Heart left ventricle (tissue), 16 donors: ENCODE data around the gene ZNF600. TPM values are rescaled to one million over a fixed set of nuclear protein-coding genes. Genes with fewer than 3 reads are reported as not detected.
"Not testable (repeated sequence)": the region's sequence is repeated elsewhere in the genome, so short reads cannot be mapped to it uniquely, and the experiment has no call there.

Experiments
- ATAC-seq, 4 donors: fragments of 200-7000 bp; cut with Tn5 transposase; one replicate each; pipeline ENCODE4 v1.9.1; 2020 to 2022; ENCODE audit warnings: moderate library complexity in 4 of 4, mild to moderate bottlenecking in 3 of 4, moderate number of reproducible peaks in 1 of 4
- DNase-seq, 5 donors: peaks; one replicate each; pipeline ENCODE4 v3.0.0-alpha.2; 2020
- H3K27ac ChIP-seq, 12 donors: fragments of 200-600 bp; sonication (generic) in 4 of 12; one replicate each; pipeline versions ENCODE4 v1.5.0 to v1.8.0; 2016 to 2022; ENCODE audit warnings: mild to moderate bottlenecking in 2 of 12
- H3K27me3 ChIP-seq, 9 donors: fragments of 200-600 bp; sonication (generic) in 2 of 9; one replicate each; pipeline versions ENCODE4 v1.5.1 to v1.8.0; 2016 to 2022; ENCODE audit warnings: mild to moderate bottlenecking in 3 of 9
- H3K36me3 ChIP-seq, 9 donors: fragments of 200-600 bp; sonication (generic) in 2 of 9; one replicate each; pipeline versions ENCODE4 v1.5.0 to v1.8.0; 2018 to 2022; ENCODE audit warnings: mild to moderate bottlenecking in 2 of 9
- H3K4me1 ChIP-seq, 12 donors: fragments of 200-600 bp; sonication (generic) in 4 of 12; one replicate each; pipeline versions ENCODE4 v1.5.0 to v1.8.0; 2016 to 2022; ENCODE audit warnings: mild to moderate bottlenecking in 3 of 12
- H3K4me3 ChIP-seq, 12 donors: fragments of 200-600 bp; sonication (generic) in 4 of 12; one replicate each; pipeline versions ENCODE4 v1.5.0 to v1.8.0; 2017 to 2022; ENCODE audit warnings: mild to moderate bottlenecking in 9 of 12, moderate library complexity in 4 of 12
- H3K9me3 ChIP-seq, 12 donors: fragments of 200-600 bp; sonication (generic) in 4 of 12; one replicate each; pipeline versions ENCODE4 v1.5.0 to v1.8.0; 2016 to 2022; ENCODE audit warnings: mild to moderate bottlenecking in 1 of 12
- POLR2A ChIP-seq, 2 donors: fragments of 450-650 bp; IDR thresholded peaks; one replicate each; pipeline ENCODE4 v1.6.1; 2017; ENCODE audit warnings: antibody characterized with exemption in 2 of 2, mild to moderate bottlenecking in 2 of 2, moderate library complexity in 2 of 2
- WGBS, 4 donors: extraction: QIAGEN DNeasy Blood & Tissue Kit in 2 of 4; methylation state at CpG; one replicate each; pipeline versions ENCODE4 v1.1.5 to v1.1.7; 2013 to 2018; 5-methylcytosine and 5-hydroxymethylcytosine counted together
- intact Hi-C, 10 donors: fragments of 100-400 bp; cut with DNase I; formaldehyde crosslinking; loops; one replicate each; pipeline versions ENCODE4 v1.11.1 to v1.14.2; 2022
- polyA plus RNA-seq, 2 donors: library from polyadenylated mRNA; stranded (reverse); fragments of 200-250 nt; gene quantifications; one replicate each; pipeline ENCODE4 v1.2.3, GENCODE V29; 2013
- total RNA-seq, 9 donors: library from RNA; depleted of rRNA in 2 of 9; stranded (reverse); fragments of >200 nt in 2 of 9; fragmentation: NEBNext Ultra II Directional in 3 of 9; extraction: Animal tissue kit (Norgen Biotek cat#: 25700) in 3 of 9; gene quantifications; one replicate each; pipeline versions ENCODE4 v1.1.0 to v1.2.4, GENCODE V29; 2016 to 2023
- TF ChIP-seq, protein P1 (sequence below), 12 donors: fragments of 200-600 bp; sonication (generic) in 4 of 12; IDR thresholded peaks; one replicate each; pipeline versions ENCODE4 v1.5.0 to v1.8.0; 2018 to 2022; ENCODE audit warnings: antibody characterized with exemption in 12 of 12, mild to moderate bottlenecking in 5 of 12
- donor health status: ischemic (EF 13 %, LVEDD 7.1; RV severe dilation, severe dysfunction).
- donor health status: healthy with polysubstance abuse.
- donor health status: DM: no; HTN: yes; CAD: no.
- donor health status: DM: no; HTN: no; CAD: no.
- donor health status: ischemic (EF 25% LVEDD 6.9; RV normal size, moderate dysfunction).
- donor health status: ischemic (EF 25% LVEDD 5.7; RV mildly dilated, moderate dysfunction).
- donor health status: healthy.
- donor health status: DM: yes; HTN: yes; CAD: no.
- donor health status: ischemic (EF 35%, LVEDD 5.7; RV mildly dilated, moderate dysfunction).
- donor health status: nonischemic (EF 11% LVEDD 7.7; RV severe dilation, severe dysfunction).
- donor health status: DM: yes; HTN: yes; CAD: no.
- donor health status: PGD.
- donor health status: ischemic (EF 29% LVEDD 5.4; RV normal size, mild dysfunction).
- donor health status: nonischemic (EF 23%, LVEDD 6.1; RV moderate dilation, normal function).

ZNF600 gene
- total and polyA plus RNA-seq, 11 donors = 1.2 to 4.1 (median 2.4) TPM

DNA sequence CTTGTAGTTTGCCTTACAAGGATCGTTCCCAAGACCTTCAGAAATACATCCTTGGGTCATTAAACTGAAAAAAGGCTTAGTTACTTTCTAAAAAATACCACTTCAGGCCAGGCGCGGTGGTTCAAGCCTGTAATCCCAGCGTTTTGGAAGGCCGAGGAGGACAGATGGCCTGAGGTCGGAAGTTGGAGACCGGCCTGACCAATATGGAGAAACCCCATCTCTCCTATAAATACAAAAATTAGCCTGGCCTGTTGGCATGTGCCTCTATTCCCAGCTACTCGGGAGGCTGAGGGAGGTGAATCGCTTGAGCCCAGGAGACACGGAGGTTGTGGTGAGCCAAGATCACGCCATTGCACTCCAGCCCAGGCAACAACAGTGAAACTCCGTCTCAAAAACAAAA lies 37.1 kb upstream of the ZNF600 start:
- 93 to 96% (median 96%) methylated on average over 12 of the region's 12 CpGs for WGBS, 4 donors
- H3K27me3 ChIP-seq = no peaks in the 10 kb centered on the region
- no peak for TF ChIP-seq POLR2A (IDR thresholded peaks at IDR 0.05)
- TF ChIP-seq, protein P1, sequence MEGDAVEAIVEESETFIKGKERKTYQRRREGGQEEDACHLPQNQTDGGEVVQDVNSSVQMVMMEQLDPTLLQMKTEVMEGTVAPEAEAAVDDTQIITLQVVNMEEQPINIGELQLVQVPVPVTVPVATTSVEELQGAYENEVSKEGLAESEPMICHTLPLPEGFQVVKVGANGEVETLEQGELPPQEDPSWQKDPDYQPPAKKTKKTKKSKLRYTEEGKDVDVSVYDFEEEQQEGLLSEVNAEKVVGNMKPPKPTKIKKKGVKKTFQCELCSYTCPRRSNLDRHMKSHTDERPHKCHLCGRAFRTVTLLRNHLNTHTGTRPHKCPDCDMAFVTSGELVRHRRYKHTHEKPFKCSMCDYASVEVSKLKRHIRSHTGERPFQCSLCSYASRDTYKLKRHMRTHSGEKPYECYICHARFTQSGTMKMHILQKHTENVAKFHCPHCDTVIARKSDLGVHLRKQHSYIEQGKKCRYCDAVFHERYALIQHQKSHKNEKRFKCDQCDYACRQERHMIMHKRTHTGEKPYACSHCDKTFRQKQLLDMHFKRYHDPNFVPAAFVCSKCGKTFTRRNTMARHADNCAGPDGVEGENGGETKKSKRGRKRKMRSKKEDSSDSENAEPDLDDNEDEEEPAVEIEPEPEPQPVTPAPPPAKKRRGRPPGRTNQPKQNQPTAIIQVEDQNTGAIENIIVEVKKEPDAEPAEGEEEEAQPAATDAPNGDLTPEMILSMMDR (IDR thresholded peaks at IDR 0.05) = no peak
- intact Hi-C loops = loop anchor here in 2 of 10 donors (5.0 kb wide), 1 partner anchor 34 kb away; the partner anchor contains the start of gene ZNF468 (in 2 of the 2)
- no peak overlapping the region for H3K27ac ChIP-seq
- DNase-seq = no peak
- no peak for ATAC-seq
- H3K4me1 ChIP-seq = peaks cover 0 to 10% (median 0%) of the 10 kb centered on the region in 12 donors
- H3K4me3 ChIP-seq = no peak overlapping the region
- no peaks in the 10 kb centered on the region for H3K36me3 ChIP-seq
- H3K9me3 ChIP-seq = no peaks in the 10 kb centered on the region

DNA sequence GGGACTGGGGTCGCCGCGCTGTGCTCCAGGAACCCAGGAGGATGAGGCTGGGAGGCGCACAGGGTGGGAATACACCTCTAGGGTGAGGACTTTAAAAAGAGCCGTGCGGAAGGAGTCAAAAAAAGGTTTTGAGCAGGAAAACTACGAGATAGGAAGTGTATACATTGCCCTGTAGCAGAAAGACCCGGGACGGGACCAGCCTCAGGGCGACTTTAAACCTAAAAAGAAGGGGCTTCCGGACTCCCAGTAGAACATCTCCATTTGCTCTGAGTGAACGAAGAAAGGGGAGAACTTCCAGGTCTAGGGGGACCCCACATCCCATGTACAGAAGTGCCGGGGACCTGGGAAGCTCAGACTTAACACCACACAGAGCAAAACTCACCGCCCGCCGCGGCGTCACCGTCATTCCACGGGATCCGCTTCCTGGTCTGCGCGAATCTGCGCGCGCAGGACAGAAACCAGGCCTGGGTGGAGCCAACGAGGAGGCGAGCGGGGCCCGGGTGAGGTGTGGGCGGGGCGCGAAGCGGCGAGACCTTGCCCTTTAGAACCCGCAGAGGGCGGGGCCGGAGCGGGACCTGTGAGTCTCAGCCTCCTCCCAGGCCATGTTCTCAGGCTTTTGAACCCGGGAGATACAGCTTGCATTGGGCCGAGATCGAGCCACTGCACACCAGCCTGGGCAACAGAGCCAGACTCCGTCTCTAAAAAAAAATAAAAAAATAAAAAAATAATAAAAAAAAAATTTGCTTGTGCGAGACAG lies 34.8 kb upstream of the ZNF600 start, which contains the start of gene ZNF28:
ZNF28 (minus strand) TSS at position 430 of the 757 bp plus-strand sequence. CDS start 3,675 bp downstream, outside the sequence.
- WGBS, 4 donors = 1 to 2% (median 1%) methylated on average over 21 to 40 of the region's 44 CpGs
- peak; percentile 69 to 88 (median 86) for DNase-seq

DNA sequence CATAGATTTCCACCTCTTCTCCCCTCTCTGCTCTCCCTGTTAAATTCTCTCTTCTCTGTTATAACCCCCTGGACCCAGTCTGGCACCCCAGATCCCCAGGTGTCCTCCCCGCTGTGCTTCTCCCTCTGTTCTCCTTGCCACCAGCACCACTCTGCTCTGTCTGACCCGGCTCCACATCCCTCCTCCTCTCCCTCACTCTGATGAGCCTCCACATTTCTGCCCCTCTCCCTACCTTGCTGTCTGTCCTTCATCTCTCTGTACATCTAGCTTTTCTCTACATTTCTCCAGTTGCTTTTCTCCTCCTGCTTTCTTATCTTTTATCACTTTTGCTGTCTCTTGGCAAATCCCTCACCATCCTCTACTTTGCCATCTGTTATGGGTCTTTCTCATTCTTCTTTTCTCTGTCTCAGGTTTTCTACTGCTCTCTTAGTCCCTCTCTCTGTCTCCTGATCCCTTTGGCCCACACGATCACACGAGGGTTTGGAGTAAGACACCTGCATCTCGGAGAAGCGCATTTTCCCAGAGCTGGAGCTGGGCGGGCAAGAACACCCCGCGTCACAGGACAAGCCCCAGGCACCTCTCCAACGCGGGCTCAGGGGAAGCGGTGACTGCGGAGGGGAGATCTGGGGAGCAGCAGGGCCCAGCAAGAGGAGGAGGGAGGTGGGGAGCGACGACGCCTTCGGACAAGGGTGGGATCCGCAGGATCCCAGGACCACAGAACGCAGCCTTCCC lies 34.0 kb upstream of the ZNF600 start:
- not testable (repeated sequence) for H3K9me3 ChIP-seq, H3K27me3 ChIP-seq
- intact Hi-C loops = loop anchor here in 4 of 10 donors (2.0 to 5.0 kb wide), 3 partner anchors 34 to 37 kb away; partner anchors contain the start of gene ZNF468 (in 3 of the 4)
- DNase-seq (peak in 4 of 5 donors; percentile 27 to 63 (median 48)), ATAC-seq (peak; percentile 40 to 66 (median 46))
- Histone ChIP-seq H3K4me3 (peak overlapping the region; percentile 32 to 77 (median 66)), H3K4me1 (peaks cover 0 to 10% (median 0%) of the 10 kb centered on the region in 12 donors), H3K27ac (peak overlapping the region in 8 of 12 donors; percentile 5 to 77 (median 62)), H3K36me3 (peaks cover 0 to 23% (median 9%) of the 10 kb centered on the region in 9 donors)
- WGBS, 4 donors = 7 to 10% (median 8%) methylated on average over 18 to 19 of the region's 19 CpGs

More for the DNA sequence above, 34.8 kb upstream of the ZNF600 start, which contains the start of gene ZNF28:
- peak within 1 kb of the TSS in 9 of 12 donors; percentile 5 to 77 (median 60) for H3K27ac ChIP-seq
- H3K4me1 ChIP-seq = peaks cover 0 to 10% (median 0%) of the 10 kb centered on the region in 12 donors
- not testable (repeated sequence) for H3K9me3 ChIP-seq, H3K27me3 ChIP-seq
- ATAC-seq = peak; percentile 99 to 100 (median 100)
- TF ChIP-seq POLR2A (IDR thresholded peaks at IDR 0.05) = peak in 1 of 2 donors; percentile 39
- H3K4me3 ChIP-seq = peak within 1 kb of the TSS; percentile 32 to 77 (median 66)
- peaks cover 0 to 15% (median 6%) of the 10 kb centered on the region in 9 donors for H3K36me3 ChIP-seq
- intact Hi-C loops = loop anchor here in 4 of 10 donors (2.0 to 5.0 kb wide), 3 partner anchors 33 to 36 kb away; partner anchors contain the start of gene ZNF468 (in 3 of the 4)

DNA sequence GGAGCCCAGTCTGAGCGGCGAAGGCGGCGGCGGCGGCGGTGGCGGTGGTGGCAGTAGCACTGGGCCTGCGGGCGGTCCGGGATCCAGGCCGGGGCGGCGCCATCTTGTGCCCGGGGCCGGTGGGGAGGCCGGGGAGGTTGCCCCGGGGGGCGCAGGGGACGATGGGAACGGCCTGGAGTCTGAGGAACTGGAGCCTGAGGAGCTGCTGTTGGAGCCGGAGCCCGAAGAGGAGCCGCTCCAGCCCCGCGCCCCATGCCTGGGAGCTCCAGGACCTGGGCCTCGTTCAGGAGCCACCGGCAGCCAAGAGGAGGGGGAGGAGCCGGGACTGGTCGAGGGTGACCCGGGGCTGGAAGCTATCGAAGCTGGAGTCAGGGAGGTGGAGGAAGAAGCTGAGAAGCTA lies 23.2 kb upstream of the ZNF600 start:
- no peaks in the 10 kb centered on the region for H3K27me3 ChIP-seq
- intact Hi-C loops = no loop called here
- H3K4me1 ChIP-seq = no peaks in the 10 kb centered on the region
- ATAC-seq (no peak), DNase-seq (no peak)
- H3K9me3 ChIP-seq = peaks cover 0 to 31% (median 1%) of the 10 kb centered on the region in 12 donors
- 96 to 97% (median 96%) methylated on average over 31 to 32 of the region's 32 CpGs for WGBS, 4 donors
- peaks cover 2 to 63% (median 46%) of the 10 kb centered on the region in 9 donors for H3K36me3 ChIP-seq
- H3K27ac ChIP-seq = no peak overlapping the region
- H3K4me3 ChIP-seq = no peak overlapping the region
- TF ChIP-seq, protein P1 (IDR thresholded peaks at IDR 0.05) = no peak
- TF ChIP-seq POLR2A (IDR thresholded peaks at IDR 0.05) = no peak

DNA sequence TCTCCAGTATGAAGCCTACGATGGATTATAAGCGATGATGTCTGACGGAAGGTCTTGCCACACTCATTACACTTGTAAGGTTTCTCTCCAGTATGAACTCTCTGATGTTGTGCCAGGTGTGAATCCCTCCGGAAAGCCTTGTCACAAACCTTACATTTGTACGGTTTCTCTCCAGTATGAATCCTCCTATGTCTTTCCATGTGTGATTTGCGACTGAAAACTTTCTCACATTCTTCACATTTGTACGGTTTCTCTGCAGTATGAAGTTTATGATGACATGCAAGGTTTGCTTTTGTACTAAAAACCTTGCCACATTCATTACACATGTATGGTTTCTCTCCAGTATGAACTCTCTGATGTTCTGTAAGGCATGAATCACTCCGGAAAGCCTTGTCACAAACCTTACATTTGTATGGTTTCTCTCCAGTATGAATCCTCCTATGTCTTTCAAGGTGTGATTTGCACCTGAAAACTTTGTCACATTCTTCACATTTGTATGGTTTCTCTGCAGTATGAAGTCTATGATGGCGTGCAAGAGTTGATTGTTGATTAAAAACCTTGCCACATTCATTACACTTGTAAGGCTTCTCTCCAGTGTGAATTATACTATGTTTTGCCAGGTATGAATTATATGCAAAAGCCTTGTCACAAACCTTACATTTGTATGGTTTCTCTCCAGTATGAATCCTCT lies 13.5 kb upstream of the ZNF600 start:
- H3K9me3 ChIP-seq = peaks cover 0 to 98% (median 66%) of the 10 kb centered on the region in 12 donors
- not testable (repeated sequence) for ATAC-seq

More for the DNA sequence above, 13.5 kb upstream of the ZNF600 start:
- WGBS, 4 donors = 96 to 98% (median 96%) methylated on average over 9 of the region's 9 CpGs
- DNase-seq, H3K27me3 ChIP-seq, H3K4me3 ChIP-seq, H3K27ac ChIP-seq, intact Hi-C loops, H3K4me1 ChIP-seq: not testable (repeated sequence)
- peaks cover 10 to 63% (median 51%) of the 10 kb centered on the region in 9 donors for H3K36me3 ChIP-seq
